Measurements from ENCODE around the gene LARGE1. TPM values are rescaled to one million over a fixed set of nuclear protein-coding genes. Genes with fewer than 3 reads are reported as not detected.

The LARGE1 gene
- total and polyA plus RNA-seq, 2 of the 4 experiments (the other 2 are of a cell fraction) = 6.2 to 12.4 TPM

DNA sequence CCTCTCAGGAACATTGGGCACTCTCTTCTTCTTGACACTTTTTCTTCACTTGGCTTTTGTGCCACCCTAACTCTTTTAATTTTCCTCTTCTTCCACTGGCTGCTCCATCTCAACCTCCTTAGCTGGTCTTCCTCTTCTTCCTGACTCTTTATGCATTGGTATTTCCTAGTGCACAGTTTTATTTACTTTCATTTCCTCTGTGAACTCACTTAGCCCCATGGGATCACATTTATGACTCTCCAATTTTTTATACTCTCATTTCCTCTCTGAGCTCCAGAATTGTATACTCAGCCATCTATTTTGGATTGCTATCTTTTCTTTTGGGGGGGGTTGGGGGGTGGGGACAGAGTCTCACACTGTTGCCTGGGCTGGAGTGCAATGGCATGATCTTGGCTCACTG lies 38.5 kb upstream of the LARGE1 start:
- no peak overlapping the region for H2AFZ ChIP-seq (replicated peaks; ENCODE audit: low read length, poor library complexity)
- no peak overlapping the region for H3K4ac ChIP-seq (ENCODE audit: low read depth, low read length)
- no peaks in the 10 kb centered on the region for H3K27me3 ChIP-seq (ENCODE audit: control insufficient read depth, insufficient read depth, low read length)
- no TSS peak for BruUV-seq (replicated peaks)
- ChIA-PET POLR2A (ENCODE audit: unreplicated experiment) (no interaction called here), CTCF (no interaction called here)
- no peak overlapping the region for H4K8ac ChIP-seq (ENCODE audit: low read depth in 2 of 2, low read length in 2 of 2)
- intact Hi-C loops (cut with micrococcal nuclease) (no loop called here), dilution Hi-C loops (cut with HindIII; ENCODE audit: low sequenced_read_pairs, unreplicated experiment) (no loop called here), in situ Hi-C loops (cut with MboI; ENCODE audit: low sequenced_read_pairs) (no loop called here)
- TF ChIP-seq SMC3 (IDR thresholded peaks at IDR 0.05; ENCODE audit: low read depth, low read length) (no peak), CEBPB (IDR thresholded peaks at IDR 0.05; ENCODE audit: low read depth, low read length) (no peak), RAD21 (IDR thresholded peaks at IDR 0.05; ENCODE audit: low read length) (no peak), RCOR1 (IDR thresholded peaks at IDR 0.05; ENCODE audit: insufficient replicate concordance, low read length) (no peak), NFE2L2 (IDR thresholded peaks at IDR 0.05; ENCODE audit: low read depth, low read length) (no peak), FOS (IDR thresholded peaks at IDR 0.05; ENCODE audit: low read depth, low read length) (no peak)
- TF ChIP-seq, protein P1, sequence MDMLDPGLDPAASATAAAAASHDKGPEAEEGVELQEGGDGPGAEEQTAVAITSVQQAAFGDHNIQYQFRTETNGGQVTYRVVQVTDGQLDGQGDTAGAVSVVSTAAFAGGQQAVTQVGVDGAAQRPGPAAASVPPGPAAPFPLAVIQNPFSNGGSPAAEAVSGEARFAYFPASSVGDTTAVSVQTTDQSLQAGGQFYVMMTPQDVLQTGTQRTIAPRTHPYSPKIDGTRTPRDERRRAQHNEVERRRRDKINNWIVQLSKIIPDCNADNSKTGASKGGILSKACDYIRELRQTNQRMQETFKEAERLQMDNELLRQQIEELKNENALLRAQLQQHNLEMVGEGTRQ (IDR thresholded peaks at IDR 0.05; ENCODE audit: low read depth, low read length) = no peak
- no peak overlapping the region for H3K18ac ChIP-seq (ENCODE audit: low read depth, low read length)
- H2AK5ac ChIP-seq (ENCODE audit: low read depth, low read length) = no peak overlapping the region
- no peaks in the 10 kb centered on the region for H4K20me1 ChIP-seq (ENCODE audit: insufficient read depth, low read length)
- H3K9me1 ChIP-seq (ENCODE audit: insufficient read depth, low read length) = no peaks in the 10 kb centered on the region
- no peak overlapping the region for H3K23ac ChIP-seq (ENCODE audit: low read depth, low read length)
- no peak overlapping the region for H2BK15ac ChIP-seq (ENCODE audit: low read depth, low read length)
- H4K91ac ChIP-seq (ENCODE audit: insufficient read depth, low read depth, low read length) = no peak overlapping the region
- H3K14ac ChIP-seq (replicated peaks; ENCODE audit: low read depth, low read length) = no peak overlapping the region
- H3K36me3 ChIP-seq (ENCODE audit: control insufficient read depth, insufficient read depth, low read length) = no peaks in the 10 kb centered on the region
- no peak for DNase-seq
- H3K9me3 ChIP-seq (ENCODE audit: control insufficient read depth, insufficient read depth, low read length) = peaks cover 2% of the 10 kb centered on the region; the same call in 1 of the 2 replicates
- no peak overlapping the region for H3K9ac ChIP-seq (ENCODE audit: low read depth, low read length)
- H2BK20ac ChIP-seq (ENCODE audit: low read depth, low read length) = no peak overlapping the region
- no peak overlapping the region for H2AK9ac ChIP-seq (replicated peaks; ENCODE audit: low read depth, low read length, poor library complexity)
- H3K79me1 ChIP-seq (ENCODE audit: low read depth in 1 of 2, low read length in 2 of 2) = no peaks in the 10 kb centered on the region
- H3K4me3 ChIP-seq (ENCODE audit: insufficient read depth, low read depth, low read length) = no peak overlapping the region
- no peak overlapping the region for H3K27ac ChIP-seq (ENCODE audit: insufficient read depth, low read length)
- no peak overlapping the region for H3K4me2 ChIP-seq (ENCODE audit: low read depth, low read length)
- H3K4me1 ChIP-seq (ENCODE audit: control insufficient read depth, insufficient read depth, low read length) = no peaks in the 10 kb centered on the region
- no peak overlapping the region for H3K56ac ChIP-seq (ENCODE audit: extremely low read depth, insufficient read depth, low read length)
- no peak overlapping the region for H4K5ac ChIP-seq (ENCODE audit: low read depth, low read length)
- no peak for ATAC-seq (ENCODE audit: low read depth)
- no peak overlapping the region for H2BK120ac ChIP-seq (ENCODE audit: low read depth, low read length)
- no peak overlapping the region for H2BK5ac ChIP-seq (ENCODE audit: low read depth, low read length, poor library complexity, severe bottlenecking)

Data from IMR-90 (cell line).